Astrocyte (in vitro differentiated cells and primary cell): ENCODE results near the gene ABCG5. TPM values are rescaled to one million over a fixed set of nuclear protein-coding genes. Genes with fewer than 3 reads are reported as not detected.

Source experiments
- DNase-seq: peaks from one replicate; pipeline ENCODE4 v3.0.0-alpha.2; 2010; ENCODE audit warnings: low read depth
- FAIRE-seq: peaks from 2 replicates; lab custom pipeline; 2011; peaks lifted over from hg19 to GRCh38; lab: Jason Lieb, UNC
- H2AFZ ChIP-seq: 2 replicates; pipeline ENCODE4 v1.6.0; 2012; ENCODE audit warnings: low read depth, low read length, inconsistent platforms
- H3K27ac ChIP-seq: 2 replicates; pipeline ENCODE4 v1.5.1; 2011; ENCODE audit warnings: low read depth, low read length, inconsistent platforms
- H3K27me3 ChIP-seq: 2 replicates; pipeline ENCODE4 v1.6.0; 2011; ENCODE audit warnings: low read length, inconsistent platforms; ENCODE audit not compliant: insufficient read depth
- H3K36me3 ChIP-seq: 2 replicates; pipeline ENCODE4 v1.5.1; 2011; ENCODE audit warnings: low read length, inconsistent platforms; ENCODE audit not compliant: insufficient read depth
- H3K4me1 ChIP-seq: 2 replicates; pipeline ENCODE4 v1.5.1; 2011; ENCODE audit warnings: low read length, inconsistent platforms; ENCODE audit not compliant: insufficient read depth
- H3K4me2 ChIP-seq: 2 replicates; pipeline ENCODE4 v1.6.0; 2012; ENCODE audit warnings: low read length, inconsistent platforms
- H3K4me3 ChIP-seq: 2 replicates; pipeline ENCODE4 v1.5.1; 2011; ENCODE audit warnings: low read depth, mild to moderate bottlenecking, low read length, inconsistent platforms; ENCODE audit not compliant: insufficient read depth
- H3K79me2 ChIP-seq: 2 replicates; pipeline ENCODE4 v1.6.0; 2012; ENCODE audit warnings: mild to moderate bottlenecking, low read length, inconsistent platforms; ENCODE audit not compliant: insufficient read depth
- H3K9ac ChIP-seq: 2 replicates; pipeline ENCODE4 v1.6.0; 2012; ENCODE audit warnings: mild to moderate bottlenecking, low read length, inconsistent platforms
- H3K9me3 ChIP-seq: 2 replicates; pipeline ENCODE4 v1.5.1; 2012; ENCODE audit warnings: low read depth, mild to moderate bottlenecking, low read length, inconsistent platforms; ENCODE audit not compliant: insufficient read depth
- H4K20me1 ChIP-seq: 2 replicates; pipeline ENCODE4 v1.6.0; 2012; ENCODE audit warnings: low read length, inconsistent platforms; ENCODE audit not compliant: insufficient read depth
- H3K27ac Mint-ChIP-seq: one replicate; pipeline ENCODE4 v1.8.0; 2021; ENCODE audit warnings: mild to moderate bottlenecking, mixed read lengths; ENCODE audit not compliant: unreplicated experiment
- H3K27me3 Mint-ChIP-seq: one replicate; pipeline ENCODE4 v1.8.0; 2021; ENCODE audit warnings: low read depth, mixed read lengths; ENCODE audit not compliant: unreplicated experiment
- H3K36me3 Mint-ChIP-seq: one replicate; pipeline ENCODE4 v1.8.0; 2021; ENCODE audit warnings: low read depth, mixed read lengths; ENCODE audit not compliant: unreplicated experiment
- H3K4me1 Mint-ChIP-seq: one replicate; pipeline ENCODE4 v1.8.0; 2021; ENCODE audit warnings: low read depth, mixed read lengths; ENCODE audit not compliant: unreplicated experiment
- H3K4me3 Mint-ChIP-seq: one replicate; pipeline ENCODE4 v1.8.0; 2021; ENCODE audit warnings: mild to moderate bottlenecking, moderate library complexity, mixed read lengths; ENCODE audit not compliant: unreplicated experiment
- H3K9me3 Mint-ChIP-seq: one replicate; pipeline ENCODE4 v1.8.0; 2021; ENCODE audit warnings: mild to moderate bottlenecking, mixed read lengths; ENCODE audit not compliant: unreplicated experiment
- EZH2 ChIP-seq: IDR thresholded peaks from 2 replicates; pipeline ENCODE4 v1.6.1; 2012; ENCODE audit warnings: mild to moderate bottlenecking, low read length, inconsistent platforms; ENCODE audit not compliant: insufficient read depth
- total RNA-seq: library from RNA; stranded (reverse); gene quantifications from 2 replicates; pipeline ENCODE4 v1.2.1, GENCODE V29; 2021
- TF ChIP-seq, protein P1 (sequence below): IDR thresholded peaks from 2 replicates; pipeline ENCODE4 v1.5.1; 2011; ENCODE audit warnings: low read depth, mild to moderate bottlenecking, inconsistent platforms, low read length, moderate library complexity; ENCODE audit not compliant: insufficient read depth

The ABCG5 gene
- total RNA-seq, 1 donor from 2014 or later = not detected

DNA sequence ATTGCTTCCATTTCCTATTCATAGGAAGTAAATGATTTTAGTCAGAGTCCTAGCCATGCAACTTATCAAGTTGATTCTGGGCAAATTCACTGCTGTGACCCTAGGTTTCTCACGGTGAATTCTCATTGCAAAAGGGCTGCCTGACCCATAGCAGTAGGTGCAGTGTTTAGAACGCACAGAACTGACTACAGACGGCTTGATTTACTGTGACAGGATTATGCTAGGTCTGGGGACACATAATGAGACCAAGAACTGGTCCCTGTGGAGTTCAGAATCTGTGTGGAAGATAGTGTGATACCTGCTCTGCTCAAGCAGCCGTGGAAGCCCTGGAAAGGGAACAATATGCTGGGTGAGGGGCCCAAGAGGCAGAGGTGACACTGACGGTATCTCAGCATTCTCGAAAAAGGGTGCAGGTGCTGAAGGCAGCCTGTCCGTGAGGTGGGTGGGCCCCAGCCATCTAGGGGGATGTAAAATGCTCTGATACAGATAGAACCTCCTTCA, 46.5 kb upstream of the ABCG5 start:
- no peaks in the 10 kb centered on the region for H3K27me3 Mint-ChIP-seq
- Histone ChIP-seq H3K27ac (no peak overlapping the region), H3K9ac (no peak overlapping the region), H3K36me3 (peaks cover 25% of the 10 kb centered on the region), H4K20me1 (no peaks in the 10 kb centered on the region), H3K9me3 (no peaks in the 10 kb centered on the region), H3K4me3 (no peak overlapping the region), H3K4me1 (no peaks in the 10 kb centered on the region), H3K4me2 (no peak overlapping the region), H3K79me2 (no peaks in the 10 kb centered on the region), H2AFZ (no peak overlapping the region), H3K27me3 (no peaks in the 10 kb centered on the region)
- no peak for TF ChIP-seq EZH2
- TF ChIP-seq, protein P1, sequence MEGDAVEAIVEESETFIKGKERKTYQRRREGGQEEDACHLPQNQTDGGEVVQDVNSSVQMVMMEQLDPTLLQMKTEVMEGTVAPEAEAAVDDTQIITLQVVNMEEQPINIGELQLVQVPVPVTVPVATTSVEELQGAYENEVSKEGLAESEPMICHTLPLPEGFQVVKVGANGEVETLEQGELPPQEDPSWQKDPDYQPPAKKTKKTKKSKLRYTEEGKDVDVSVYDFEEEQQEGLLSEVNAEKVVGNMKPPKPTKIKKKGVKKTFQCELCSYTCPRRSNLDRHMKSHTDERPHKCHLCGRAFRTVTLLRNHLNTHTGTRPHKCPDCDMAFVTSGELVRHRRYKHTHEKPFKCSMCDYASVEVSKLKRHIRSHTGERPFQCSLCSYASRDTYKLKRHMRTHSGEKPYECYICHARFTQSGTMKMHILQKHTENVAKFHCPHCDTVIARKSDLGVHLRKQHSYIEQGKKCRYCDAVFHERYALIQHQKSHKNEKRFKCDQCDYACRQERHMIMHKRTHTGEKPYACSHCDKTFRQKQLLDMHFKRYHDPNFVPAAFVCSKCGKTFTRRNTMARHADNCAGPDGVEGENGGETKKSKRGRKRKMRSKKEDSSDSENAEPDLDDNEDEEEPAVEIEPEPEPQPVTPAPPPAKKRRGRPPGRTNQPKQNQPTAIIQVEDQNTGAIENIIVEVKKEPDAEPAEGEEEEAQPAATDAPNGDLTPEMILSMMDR = no peak
- H3K27ac Mint-ChIP-seq = no peak overlapping the region
- no peaks in the 10 kb centered on the region for H3K9me3 Mint-ChIP-seq
- FAIRE-seq = no peak
- no peak overlapping the region for H3K4me3 Mint-ChIP-seq
- no peaks in the 10 kb centered on the region for H3K4me1 Mint-ChIP-seq
- no peak for DNase-seq
- H3K36me3 Mint-ChIP-seq = peaks cover 23% of the 10 kb centered on the region

DNA sequence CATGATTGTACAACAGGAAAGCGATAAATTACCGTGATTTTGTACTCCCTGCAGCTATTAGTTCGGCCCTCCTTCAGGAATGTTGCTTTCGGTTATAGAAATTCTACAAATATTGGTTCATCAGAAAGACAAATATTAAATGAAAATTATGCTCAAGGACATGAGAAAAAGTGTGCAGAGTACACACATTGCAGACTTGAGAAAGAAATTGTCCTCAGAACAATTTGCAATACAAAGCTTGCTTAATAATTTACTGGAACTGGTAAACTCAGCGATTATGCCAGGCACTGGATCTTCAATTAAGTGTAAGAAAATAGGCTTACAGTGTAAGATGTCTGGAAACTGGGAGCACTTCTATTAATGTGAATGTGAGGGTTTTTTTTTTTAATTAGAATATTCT, 46.0 kb upstream of the ABCG5 start:
- Mint-ChIP-seq H3K4me3 (no peak overlapping the region), H3K9me3 (no peaks in the 10 kb centered on the region), H3K4me1 (no peaks in the 10 kb centered on the region), H3K36me3 (peaks cover 20% of the 10 kb centered on the region), H3K27me3 (no peaks in the 10 kb centered on the region), H3K27ac (no peak overlapping the region)
- Histone ChIP-seq H3K9me3 (no peaks in the 10 kb centered on the region), H2AFZ (no peak overlapping the region), H3K27me3 (no peaks in the 10 kb centered on the region), H4K20me1 (no peaks in the 10 kb centered on the region), H3K9ac (no peak overlapping the region), H3K27ac (no peak overlapping the region), H3K4me2 (no peak overlapping the region), H3K36me3 (peaks cover 25% of the 10 kb centered on the region), H3K4me3 (no peak overlapping the region), H3K79me2 (no peaks in the 10 kb centered on the region), H3K4me1 (no peaks in the 10 kb centered on the region)
- no peak for FAIRE-seq
- TF ChIP-seq, protein P1 = no peak
- TF ChIP-seq EZH2 = no peak
- no peak for DNase-seq

GRCh38 chr2:43882312-43882711, 43.7 kb upstream of the ABCG5 start:
- Mint-ChIP-seq H3K27ac (no peak overlapping the region), H3K4me3 (no peak overlapping the region), H3K36me3 (peaks cover 10% of the 10 kb centered on the region), H3K4me1 (no peaks in the 10 kb centered on the region), H3K9me3 (no peaks in the 10 kb centered on the region), H3K27me3 (peaks cover 6% of the 10 kb centered on the region)
- H3K27ac ChIP-seq = no peak overlapping the region
- no peak overlapping the region for H3K9ac ChIP-seq
- no peak overlapping the region for H3K4me2 ChIP-seq
- no peaks in the 10 kb centered on the region for H3K4me1 ChIP-seq
- no peak overlapping the region for H3K4me3 ChIP-seq
- no peaks in the 10 kb centered on the region for H3K27me3 ChIP-seq
- no peaks in the 10 kb centered on the region for H3K9me3 ChIP-seq
- H2AFZ ChIP-seq = no peak overlapping the region
- FAIRE-seq (no peak), DNase-seq (no peak)
- peaks cover 6% of the 10 kb centered on the region for H3K36me3 ChIP-seq
- no peaks in the 10 kb centered on the region for H3K79me2 ChIP-seq
- H4K20me1 ChIP-seq = no peaks in the 10 kb centered on the region
- TF ChIP-seq, protein P1 = no peak
